ENCODE measurements around the gene MLLT1.

The MLLT1 gene

DNA sequence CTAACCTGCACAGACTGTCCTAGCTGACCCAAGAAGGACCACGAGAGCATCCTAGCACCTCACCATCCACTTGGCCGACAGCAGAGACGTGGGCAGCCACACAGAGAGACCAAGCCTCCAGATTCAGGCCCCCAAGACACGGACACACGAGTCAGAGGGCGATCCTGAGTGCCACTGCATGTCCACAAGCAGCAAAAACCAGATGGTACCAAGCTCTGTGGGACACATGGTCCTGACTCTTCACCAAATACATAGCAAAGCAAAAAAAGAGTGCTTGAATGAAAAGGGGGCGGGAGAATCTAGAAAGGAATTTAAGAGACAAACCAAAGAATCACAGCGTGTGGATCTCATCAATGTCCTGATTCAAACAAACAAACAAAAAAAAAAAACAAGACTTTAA is 45.2 kb downstream of the MLLT1 start:
- DNase-seq (ENCODE audit: low spot score) = no peak

DNA sequence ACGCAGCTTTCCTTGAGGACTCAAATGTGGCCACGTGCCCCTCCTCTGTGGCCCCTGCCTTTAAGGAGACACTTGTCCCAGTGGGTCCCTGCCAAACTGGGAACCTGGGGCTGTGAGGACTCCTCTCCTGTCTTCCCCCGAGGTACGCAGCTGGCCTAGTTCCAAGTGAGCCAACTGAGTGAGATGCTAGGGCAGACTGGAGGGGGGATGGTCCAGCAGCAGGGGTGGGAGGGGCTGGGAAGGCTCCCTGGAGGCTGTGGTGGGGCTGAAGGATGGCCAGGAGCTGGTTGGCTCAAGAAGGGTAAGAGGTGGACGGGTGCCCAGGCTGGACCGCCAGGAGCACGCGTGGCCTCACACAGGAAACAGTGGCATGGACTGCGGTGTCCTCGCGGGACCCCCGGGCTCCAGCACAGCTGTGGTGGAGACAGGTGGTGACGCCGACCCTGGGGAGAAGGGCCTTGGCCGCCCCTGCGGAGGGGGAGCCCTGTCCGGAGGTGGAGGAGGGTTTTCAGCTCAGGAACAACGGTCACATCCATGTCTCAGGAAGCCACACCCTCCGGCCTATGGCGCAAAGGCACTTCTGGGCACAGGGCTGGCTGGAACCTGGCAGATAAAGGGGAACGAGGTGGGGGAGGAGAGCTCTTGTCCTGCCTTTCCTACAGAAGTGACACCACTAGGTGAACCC is 45.8 kb downstream of the MLLT1 start:
- no peak for DNase-seq (ENCODE audit: low spot score)

DNA sequence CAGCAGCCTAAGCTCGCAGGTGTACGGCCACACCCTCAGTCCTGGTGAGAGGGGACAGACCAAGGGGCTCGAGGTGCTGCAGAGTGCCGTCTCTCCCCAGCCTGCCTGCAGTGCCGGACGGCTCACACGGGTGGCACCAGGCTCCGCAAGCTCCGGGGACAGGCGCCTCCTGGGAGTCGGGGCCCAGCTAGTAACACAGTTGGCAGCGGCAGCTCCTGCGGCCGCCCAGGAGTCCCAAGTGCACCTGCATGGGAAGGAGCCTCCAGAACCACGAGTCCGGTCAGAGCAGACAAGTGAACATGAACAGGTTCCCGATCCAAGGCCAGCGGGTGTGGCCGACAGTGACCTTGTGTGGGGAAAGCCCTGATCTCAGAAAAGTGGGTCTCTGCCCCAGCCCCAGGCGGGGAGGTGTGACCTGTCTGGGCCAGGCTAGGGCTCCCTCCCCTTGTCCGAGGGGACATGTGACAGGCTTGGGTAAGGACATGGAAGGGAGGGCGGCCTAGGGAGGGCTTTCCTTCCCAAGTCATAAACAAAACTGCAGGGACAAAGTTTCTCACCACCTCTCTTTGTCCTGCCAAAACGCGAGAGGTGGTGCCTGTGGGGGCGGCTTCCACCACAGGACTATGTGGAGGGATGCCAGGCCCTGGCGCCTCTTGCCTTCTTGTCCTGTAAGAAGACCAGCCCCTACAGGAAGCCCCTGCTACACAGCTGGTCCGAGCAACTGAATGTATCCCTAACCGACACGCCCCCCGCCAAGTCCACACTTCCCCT is 46.5 kb downstream of the MLLT1 start:
- DNase-seq (ENCODE audit: low spot score) = peak; percentile 61

DNA sequence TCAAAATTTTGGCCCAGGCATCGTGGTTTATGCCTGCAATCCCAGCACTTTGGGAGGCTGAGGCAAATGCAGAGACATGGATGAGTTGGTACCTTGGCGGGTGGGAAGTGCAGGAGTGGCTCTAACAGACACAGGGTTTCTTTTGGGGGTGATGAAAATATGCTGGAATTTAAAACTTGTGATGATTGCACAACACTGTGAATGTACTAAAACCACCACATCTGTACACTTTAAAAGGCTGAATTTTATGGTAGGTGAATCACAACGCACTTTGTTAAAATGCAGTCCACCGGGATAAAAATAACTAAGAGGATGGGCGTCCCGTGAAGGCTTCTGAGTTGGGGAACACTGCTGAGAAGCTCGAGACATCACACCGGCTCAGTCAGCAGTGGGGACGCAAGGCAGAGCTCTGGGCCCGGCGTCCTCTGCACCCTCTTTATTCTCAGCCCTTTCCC is 47.1 kb downstream of the MLLT1 start:
- DNase-seq (ENCODE audit: low spot score) = peak; percentile 85

DNA sequence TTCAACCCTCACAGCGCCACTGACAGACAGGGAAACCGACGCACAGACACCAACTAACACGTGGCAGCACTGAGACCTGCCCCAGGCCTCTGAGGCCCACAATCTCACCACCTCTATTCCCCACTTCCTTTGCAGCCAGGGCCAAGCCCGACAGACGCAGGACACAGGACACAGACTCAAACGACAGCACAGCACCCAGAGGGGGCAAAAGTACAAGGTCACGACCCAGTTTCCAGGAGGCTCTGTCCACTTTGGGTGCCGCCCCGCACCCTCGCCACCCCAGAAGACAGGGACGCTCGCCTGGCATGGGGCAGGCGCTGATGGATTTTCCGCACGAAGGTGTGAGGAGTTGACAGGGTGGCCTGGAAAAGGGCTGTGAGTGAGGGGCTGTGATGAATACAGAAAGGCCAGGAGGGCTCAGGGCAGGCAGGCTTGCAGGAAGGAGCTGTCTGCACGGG is 48.8 kb downstream of the MLLT1 start:
- no peak for DNase-seq (ENCODE audit: low spot score)

DNA sequence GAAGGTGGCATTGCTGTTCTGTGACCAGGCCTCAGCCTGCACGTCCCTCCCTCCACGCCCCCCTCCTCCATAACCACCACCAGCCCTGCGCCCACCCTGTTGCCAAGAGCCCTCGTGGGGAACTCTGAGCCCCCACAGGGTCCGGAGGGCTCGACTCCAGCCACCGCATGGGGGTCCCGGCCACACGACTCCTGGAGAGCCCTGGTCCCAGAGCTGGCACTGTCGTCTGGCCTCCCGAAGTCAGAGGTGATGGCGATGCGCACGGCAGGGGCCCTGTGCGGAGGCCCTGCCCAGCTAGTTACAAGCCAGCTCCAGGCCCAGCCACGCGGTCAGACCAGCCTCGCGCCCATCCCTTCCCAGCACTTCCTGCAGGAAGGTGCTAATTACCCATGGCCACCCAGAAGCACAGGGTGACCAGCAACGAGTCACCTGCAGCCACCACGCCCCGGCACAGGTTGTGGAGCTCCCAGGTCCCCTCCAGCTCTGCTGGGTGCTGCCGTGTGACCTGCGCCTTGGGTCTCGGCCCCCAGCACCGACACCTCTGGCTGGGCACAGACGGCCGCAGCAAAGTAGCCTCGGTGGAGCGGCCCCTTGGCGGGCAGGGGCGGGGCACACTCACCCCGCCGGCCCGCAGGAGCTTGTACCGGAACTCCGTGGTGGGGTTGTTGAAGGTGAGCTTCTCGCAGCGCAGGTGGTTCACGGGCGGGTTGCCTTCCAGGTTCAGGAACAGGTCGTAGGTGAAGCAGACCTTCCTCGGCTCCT is 49.6 kb downstream of the MLLT1 start:
- no peak for DNase-seq (ENCODE audit: low spot score)

DNA sequence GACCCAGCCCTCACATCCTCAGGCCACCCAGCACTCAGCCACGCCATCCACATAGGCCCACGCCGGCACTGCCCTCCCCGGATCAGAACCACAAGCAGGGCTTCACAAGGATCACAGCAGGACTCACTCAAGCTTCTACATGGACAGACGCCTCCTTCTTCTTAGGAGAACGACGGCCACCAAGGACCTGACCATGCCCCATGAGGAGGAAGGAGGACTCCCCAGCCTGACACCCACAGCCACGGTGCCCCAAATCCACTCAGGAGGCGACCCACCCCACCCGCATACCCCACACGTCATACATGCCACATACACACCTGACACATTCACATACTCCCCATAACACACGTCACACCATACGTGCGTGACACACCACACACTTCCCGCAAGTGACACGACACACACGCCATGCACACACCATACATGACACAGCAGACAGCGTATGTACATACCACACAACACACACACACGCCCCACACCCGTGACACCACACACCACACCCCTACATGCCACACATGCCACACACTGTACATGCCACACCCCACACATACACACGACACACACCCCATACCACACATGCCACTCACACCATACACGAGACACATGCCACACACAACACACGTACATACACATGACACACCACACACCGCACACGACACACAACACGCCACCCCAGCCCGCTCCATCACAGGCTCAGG is 50.4 kb downstream of the MLLT1 start:
- no peak for DNase-seq (ENCODE audit: low spot score)

DNA sequence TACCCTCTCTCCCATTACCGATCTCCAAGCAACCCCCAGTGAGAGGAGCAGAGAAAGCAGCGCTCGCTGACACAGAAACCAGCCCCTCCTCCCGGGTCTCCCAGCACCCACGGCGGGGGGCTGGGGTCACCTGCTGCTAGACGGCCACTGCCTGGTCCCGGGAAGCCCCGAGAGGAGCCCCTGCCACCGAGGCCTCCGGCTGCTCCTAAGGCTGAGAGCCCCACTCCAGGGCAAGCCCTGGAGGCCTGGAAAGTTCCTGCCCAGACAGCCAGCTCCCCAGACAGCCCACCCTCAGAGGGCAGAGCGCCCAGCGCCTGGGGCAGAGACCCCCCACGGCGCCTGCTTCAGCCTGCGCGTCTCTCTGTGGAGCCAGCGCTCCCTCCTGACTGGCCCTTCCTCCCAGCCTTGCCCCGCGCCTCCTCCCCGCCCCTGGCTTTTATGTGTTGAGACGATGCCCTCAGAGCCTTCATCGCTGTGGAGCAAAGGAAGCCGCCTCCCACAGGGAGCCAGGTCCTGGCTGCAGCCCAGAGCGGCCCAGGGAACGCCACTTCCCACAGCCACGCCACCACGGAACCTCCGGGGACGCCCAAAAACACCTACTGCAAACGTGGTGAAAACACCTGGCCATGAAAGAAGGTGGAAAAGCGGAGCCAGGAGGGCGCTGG is 51.1 kb downstream of the MLLT1 start:
- DNase-seq (ENCODE audit: low spot score) = no peak

DNA sequence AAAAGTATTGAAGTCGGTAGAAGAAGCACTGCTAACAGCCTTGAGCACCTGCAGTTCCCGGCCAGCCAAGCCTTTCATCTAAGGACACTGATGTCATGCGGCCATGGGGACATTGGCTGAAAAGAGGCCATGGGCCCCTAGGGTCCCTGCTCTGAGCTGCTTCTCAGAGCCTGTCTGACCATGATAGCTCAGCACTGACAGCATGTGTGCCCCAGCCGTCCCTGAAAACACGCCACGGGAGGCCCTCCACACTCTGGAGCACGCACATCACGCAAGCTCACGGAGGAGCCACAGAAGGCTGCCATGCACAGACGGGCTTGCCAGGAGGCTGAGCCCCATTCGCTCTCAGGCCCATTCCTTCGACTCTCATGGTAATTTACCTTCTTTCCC is 51.8 kb downstream of the MLLT1 start:
- no peak for DNase-seq (ENCODE audit: low spot score)

DNA sequence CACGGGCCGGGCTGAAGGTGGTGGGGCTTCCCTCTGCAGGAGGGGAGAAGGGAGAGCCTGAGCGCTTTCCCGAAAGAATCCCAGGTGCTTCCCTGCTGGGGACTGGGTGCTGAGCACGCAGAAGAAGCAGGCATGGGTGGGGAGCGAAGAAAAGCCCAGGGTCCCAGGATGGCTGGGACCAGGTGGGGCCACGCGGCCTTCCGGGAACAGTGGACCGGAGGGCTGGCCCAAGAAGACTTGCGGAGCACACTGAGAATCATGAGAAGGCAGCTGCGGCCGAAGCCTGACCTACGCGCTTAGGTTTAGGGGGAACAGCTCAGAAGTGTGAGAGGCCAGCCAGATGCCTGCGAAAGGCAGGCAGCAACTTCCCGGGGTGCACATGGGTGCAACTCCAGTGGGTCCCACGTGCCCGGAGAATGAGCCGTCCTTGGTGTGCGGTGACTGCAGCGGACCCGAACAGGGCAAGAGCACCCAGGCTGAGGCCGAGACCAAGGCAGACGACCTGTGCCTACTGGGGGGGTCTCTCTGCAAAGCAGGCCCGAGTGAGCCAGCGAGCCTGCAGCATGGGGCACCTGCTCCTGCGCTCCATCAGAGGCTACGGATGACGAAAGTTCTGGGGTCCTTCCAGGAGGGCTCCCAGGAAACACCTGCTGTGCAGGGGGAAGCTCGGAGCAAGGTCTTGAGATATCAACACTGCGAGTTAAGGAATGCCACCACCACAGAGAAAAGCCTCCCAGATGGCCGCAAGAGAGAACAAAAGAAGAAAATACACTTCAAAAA is 52.4 kb downstream of the MLLT1 start:
- no peak for DNase-seq (ENCODE audit: low spot score)

DNA sequence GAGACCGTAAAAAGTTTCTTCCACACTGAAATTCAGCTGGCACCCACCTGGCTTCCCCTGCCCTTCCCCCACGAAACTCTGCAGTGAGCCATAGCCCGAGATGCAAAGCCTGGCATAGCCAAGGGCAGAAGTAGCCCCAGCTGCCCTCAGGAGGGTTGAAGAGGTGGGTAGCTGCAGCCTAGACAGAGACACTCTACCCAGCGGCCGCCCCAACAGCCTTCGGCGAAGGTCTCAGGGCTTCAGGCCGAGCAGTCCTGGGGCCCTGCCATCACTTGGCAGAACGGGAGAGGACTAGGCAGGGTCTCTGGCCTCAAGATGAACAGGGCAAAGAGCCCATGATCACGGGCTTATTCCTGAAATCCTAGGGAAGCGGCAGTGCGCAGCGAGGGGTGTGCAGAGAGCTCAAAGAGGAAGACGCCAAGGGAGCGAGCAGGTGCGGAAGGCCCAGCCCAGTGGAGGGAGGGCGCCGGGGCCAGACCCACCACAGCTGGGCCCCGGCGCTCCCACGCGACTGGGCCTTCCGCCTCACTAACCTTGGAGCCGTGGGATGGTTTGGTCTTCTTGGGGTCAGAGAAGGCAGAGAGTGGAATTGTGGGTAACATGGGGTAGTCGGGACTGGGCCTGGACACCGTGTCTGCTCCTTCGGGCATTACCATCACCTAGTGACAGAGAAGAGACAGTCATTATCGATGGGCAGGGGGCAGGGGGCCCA is 53.2 kb downstream of the MLLT1 start:
- no peak for DNase-seq (ENCODE audit: low spot score)

DNA sequence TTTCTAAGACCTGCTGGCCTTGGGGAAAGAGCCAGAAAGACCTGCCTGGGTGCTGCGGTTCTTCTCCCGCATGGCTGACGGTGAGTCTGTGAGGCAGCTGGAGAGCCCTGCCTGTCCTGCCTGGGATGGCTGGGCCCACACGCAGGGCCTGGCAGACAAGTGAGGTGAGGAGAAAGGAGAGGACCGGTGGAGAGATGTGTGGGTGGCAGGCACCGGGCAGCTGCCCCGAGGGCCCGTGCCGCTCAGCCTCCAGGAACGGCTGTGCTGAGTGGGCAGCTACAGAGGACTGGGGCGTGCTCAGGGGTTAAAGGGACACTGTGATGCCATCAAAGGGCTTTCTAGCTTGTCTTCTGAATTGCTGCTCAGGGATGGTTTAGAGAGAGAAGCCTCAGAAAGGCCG is 53.8 kb downstream of the MLLT1 start:
- no peak for DNase-seq (ENCODE audit: low spot score)

DNA sequence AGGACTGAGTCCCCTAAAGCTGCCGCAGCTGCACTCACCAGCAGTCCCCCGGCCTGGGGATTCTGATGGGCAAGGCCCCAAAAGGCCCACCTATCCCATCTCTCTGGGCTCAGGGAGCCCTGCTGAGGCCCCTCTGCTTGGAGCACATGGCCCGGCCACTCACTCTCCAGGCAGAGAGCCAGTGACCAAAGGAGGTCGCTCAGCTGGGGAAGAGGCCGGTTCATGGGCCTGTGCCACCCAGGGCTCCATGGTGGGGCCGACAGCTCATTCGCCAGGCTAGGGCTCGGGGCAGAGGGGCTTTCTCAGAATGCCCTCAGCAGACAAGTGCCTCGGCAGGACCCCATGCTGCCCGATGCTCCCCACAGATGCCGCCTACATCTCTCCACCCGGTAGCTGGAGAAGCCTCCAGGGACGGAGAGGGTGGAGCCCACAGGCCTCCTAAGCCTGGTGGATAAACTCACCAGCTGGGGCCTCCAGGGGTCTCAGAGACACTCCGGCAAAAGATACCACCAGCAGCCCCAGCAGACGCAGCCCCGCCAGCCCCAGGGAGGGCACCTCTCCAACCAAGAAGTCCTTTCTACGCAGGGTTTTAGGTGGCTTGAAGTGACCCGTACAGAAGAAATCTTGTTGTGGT is 54.4 kb downstream of the MLLT1 start:
- DNase-seq (ENCODE audit: low spot score) = no peak

DNA sequence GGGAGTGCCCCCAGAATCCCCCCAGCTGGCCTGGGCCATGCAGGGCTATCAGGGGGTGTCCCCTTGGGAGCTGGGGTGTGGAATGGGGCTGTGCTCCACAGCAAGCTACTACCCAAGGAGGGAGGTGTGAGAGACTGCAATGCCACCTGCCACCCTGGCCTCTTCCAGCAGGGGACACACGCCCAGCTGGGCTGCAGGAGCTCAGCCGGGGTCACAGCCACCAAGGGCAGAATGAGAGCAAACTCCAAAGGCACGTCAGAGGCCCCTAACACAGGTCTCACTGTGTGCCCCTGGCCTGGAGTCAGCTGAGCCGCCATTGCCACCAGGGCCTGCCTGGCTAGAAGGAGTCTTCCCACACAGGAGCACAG is 55.5 kb downstream of the MLLT1 start:
- DNase-seq (ENCODE audit: low spot score) = no peak

DNA sequence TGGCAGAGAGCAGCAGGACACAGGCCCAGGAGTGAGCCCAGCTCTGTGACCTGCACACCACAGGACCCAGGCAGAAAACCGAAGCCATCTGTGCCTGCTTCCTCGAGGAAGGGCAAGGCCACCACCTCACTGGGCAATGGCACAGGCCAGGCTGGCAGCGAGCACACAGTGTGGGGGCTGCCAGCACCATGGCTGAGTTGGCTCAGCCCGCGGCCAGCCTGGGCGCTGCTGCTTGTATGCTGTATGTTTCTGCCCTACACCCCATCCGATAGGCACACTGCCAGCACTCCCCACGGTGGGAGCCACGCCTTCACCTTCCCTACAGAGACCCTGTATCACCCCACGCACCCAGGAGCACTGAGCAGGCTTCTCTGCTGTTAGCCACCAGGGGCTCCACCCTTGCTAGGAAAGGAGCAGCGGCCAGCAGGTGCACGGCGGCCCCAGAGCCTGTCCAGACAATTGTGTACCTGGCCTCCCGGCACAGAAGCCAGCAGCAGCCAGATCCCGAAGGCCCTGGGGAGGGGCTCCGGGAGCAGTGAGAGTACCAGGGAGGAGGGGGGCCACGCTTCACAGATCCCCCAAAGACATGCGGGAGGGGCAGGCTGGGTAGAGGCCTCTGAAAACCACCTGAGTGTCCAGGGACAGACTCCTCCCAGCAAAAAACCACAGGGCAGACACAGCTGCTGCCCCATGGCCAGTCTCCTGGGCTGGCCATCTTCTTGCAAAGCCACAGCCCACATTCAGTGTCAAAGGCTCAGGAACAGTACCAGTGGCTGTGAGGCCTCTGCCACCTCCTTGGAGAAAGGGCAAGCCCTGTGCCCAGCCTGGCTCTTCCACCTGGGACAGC is 56.1 kb downstream of the MLLT1 start:
- DNase-seq (ENCODE audit: low spot score) = no peak

DNA sequence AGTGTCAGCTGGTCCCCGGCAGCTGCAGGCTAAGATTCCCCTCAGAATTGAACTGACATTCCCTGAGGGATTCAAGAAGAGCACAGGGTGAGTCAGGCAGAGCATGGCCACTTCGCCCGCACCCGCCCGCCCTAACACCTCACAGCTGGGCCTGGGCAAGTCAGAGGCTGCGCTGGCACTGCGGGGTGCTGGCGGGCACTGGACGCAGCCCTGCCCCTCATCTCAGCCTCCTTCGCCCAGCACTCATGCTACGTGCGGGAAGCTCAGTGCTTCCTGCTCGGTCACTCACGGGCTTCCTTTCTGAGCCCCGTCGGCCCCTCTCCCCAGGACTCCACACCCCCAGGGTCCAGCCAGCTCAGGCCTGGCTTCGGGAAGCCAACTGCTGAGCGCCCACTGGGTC is 56.9 kb downstream of the MLLT1 start:
- no peak for DNase-seq (ENCODE audit: low spot score)

DNA sequence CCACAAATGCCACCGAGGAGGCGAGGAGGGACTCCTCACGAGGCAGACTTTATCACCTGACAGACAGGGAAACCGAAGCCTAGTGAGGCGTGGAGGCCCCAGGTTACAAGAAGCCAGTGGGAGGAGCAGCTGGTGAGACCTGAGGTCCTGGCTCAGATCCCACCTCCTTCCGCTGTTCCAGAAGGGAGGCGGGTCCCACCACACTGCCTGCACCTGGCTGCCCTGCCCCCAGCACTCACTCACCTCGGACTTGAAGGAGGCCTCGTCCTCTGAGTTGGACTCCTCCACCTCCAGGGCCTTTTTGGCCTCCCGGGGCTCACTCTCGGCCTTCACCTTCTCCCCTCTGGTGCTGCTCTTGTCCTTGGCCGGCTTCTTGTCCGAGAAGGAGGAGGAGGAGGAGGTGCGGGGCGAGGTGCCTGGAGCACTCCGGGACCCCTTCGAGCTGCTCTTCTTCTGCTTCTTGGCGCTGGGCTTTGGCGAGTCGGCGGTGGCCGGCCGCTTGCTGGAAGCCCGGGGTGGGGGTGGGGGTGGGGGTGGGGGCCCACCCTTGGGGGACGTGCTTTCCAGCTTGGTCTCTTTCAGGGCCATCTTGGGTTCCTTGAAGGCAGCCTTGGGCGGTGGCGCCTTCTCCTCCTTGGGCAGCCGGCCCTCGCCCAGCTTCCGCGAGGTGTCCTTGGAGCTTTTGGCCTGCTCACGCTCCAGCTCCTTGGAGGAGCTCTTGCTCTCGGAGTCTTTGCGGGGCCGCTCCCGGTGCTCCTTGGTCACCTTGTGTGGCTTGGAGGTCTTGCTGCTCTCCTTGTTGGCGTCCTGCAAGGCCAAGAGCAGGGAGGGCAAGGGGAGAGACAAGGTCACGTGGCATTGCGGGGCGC is 57.7 kb downstream of the MLLT1 start:
- no peak for DNase-seq (ENCODE audit: low spot score)
